Common myeloid progenitor, CD34-positive (primary cell): ENCODE data around the gene SDR39U1. TPM values are rescaled to one million over a fixed set of nuclear protein-coding genes. Genes with fewer than 3 reads are reported as not detected.
A peak's percentile ranks its signal among the peaks of the same experiment; 100 is the strongest.
"Not testable (repeated sequence)": the region's sequence is repeated elsewhere in the genome, so short reads cannot be mapped to it uniquely, and the experiment has no call there.

Source experiments
- CTCF ChIA-PET: fragments of 350-600 bp; sonication (Branson Sonifier 250); formaldehyde crosslinking; loops from one replicate; lab custom pipeline; 2021; ENCODE audit warnings: antibody characterized with exemption; lab: Charles Lee
- POLR2A ChIA-PET: fragments of 350-600 bp; sonication (Branson Sonifier 250); formaldehyde crosslinking; loops from one replicate; lab custom pipeline; 2021; ENCODE audit warnings: antibody characterized with exemption; lab: Charles Lee
- DNase-seq, 3 donors: peaks; one replicate each; pipeline versions ENCODE4 v3.0.0 to v3.0.0-alpha.2; 2013
- H3K27ac ChIP-seq, 2 experiments: 1 replicate in 1 of 2; 2 replicates in 1 of 2; pipeline ENCODE4 v1.7.0; 2013; ENCODE audit warnings: inconsistent platforms in 2 of 2, low read length in 2 of 2, mild to moderate bottlenecking in 2 of 2, low read depth in 1 of 2, moderate library complexity in 1 of 2; ENCODE audit not compliant: severe bottlenecking in 2 of 2, insufficient read depth in 1 of 2, poor library complexity in 1 of 2
- H3K27me3 ChIP-seq, 5 experiments: replicated peaks in 2 of 5; 1 replicate in 3 of 5; 2 replicates in 2 of 5; pipeline versions ENCODE4 v1.6.1 to v1.7.0; 2013; ENCODE audit warnings: low read length in 4 of 5, mild to moderate bottlenecking in 2 of 5, moderate library complexity in 2 of 5, inconsistent platforms in 1 of 5; ENCODE audit not compliant: insufficient read depth in 5 of 5, control insufficient read depth in 4 of 5
- H3K36me3 ChIP-seq, 4 experiments: 1 replicate in 2 of 4; 2 replicates in 2 of 4; pipeline versions ENCODE4 v1.6.1 to v1.7.0; 2013; ENCODE audit warnings: low read length in 3 of 4, control low read depth in 1 of 4, mild to moderate bottlenecking in 1 of 4; ENCODE audit not compliant: control insufficient read depth in 4 of 4, insufficient read depth in 4 of 4
- H3K4me1 ChIP-seq, 4 experiments: 1 replicate in 3 of 4; 2 replicates in 1 of 4; pipeline versions ENCODE4 v1.6.1 to v1.7.1; 2013; ENCODE audit warnings: low read length in 3 of 4, mild to moderate bottlenecking in 3 of 4, control low read depth in 1 of 4, inconsistent platforms in 1 of 4, moderate library complexity in 1 of 4; ENCODE audit not compliant: control insufficient read depth in 4 of 4, insufficient read depth in 4 of 4; ENCODE audit errors: control extremely low read depth in 1 of 4
- H3K4me3 ChIP-seq, 7 experiments: 1 replicate in 4 of 7; 2 replicates in 3 of 7; pipeline versions ENCODE4 v1.5.1 to v1.7.0; 2013; ENCODE audit warnings: mild to moderate bottlenecking in 7 of 7, low read length in 6 of 7, moderate library complexity in 6 of 7, inconsistent platforms in 2 of 7, low read depth in 2 of 7, control low read depth in 1 of 7; ENCODE audit not compliant: insufficient read depth in 4 of 7, control insufficient read depth in 1 of 7; ENCODE audit errors: extremely low read depth in 1 of 7
- H3K9me3 ChIP-seq, 5 experiments: 1 replicate in 4 of 5; 2 replicates in 1 of 5; pipeline versions ENCODE4 v1.6.1 to v1.7.1; 2013; ENCODE audit warnings: low read length in 4 of 5, mild to moderate bottlenecking in 2 of 5, inconsistent platforms in 1 of 5, low read depth in 1 of 5, moderate library complexity in 1 of 5; ENCODE audit not compliant: control insufficient read depth in 4 of 5, insufficient read depth in 2 of 5; ENCODE audit errors: control extremely low read depth in 1 of 5
- WGBS: methylation state at CpG from one replicate; pipeline ENCODE4 v1.1.5; 2013; ENCODE audit not compliant: insufficient coverage; 5-methylcytosine and 5-hydroxymethylcytosine counted together
- polyA plus RNA-seq: library from polyadenylated mRNA; unstranded; fragments of 120-200 nt; gene quantifications from one replicate; pipeline ENCODE4 v1.2.1, GENCODE V29; 2013

SDR39U1 gene
- polyA plus RNA-seq = 62.5 TPM

GRCh38 chr14:24442240-24443052 lies at the start of gene SDR39U1:
Gene SDR39U1 (minus strand): TSS chr14:24442776. CDS start chr14:24442769, 7 bp downstream.
- ChIA-PET POLR2A (interaction anchor here (0.9 to 1.7 kb wide), 2 partner anchors 33 to 109 kb away, joined by 5 to 6 read pairs; no protein-coding TSS in a partner anchor), CTCF (interaction anchor here (1.1 to 21.5 kb wide), 4 partner anchors 11 to 110 kb away, joined by 3 to 488 read pairs (median 18); partner anchors contain the start of genes ADCY4, CBLN3, KHNYN and RIPK3)
- H3K4me3 ChIP-seq = peak within 1 kb of the TSS; percentile 60 to 96 (median 83)
- no peaks in the 10 kb centered on the region for H3K9me3 ChIP-seq
- peaks cover 6 to 38% (median 29%) of the 10 kb centered on the region in 4 experiments for H3K36me3 ChIP-seq
- H3K27ac ChIP-seq = peak within 1 kb of the TSS; percentile 92 to 97
- DNase-seq = peak; percentile 99 to 100 (median 99)
- 0% methylated on average over 23 of the region's 52 CpGs for WGBS
- no peaks in the 10 kb centered on the region for H3K27me3 ChIP-seq
- peaks cover 6 to 38% (median 31%) of the 10 kb centered on the region in 4 experiments for H3K4me1 ChIP-seq

- H3K9me3 ChIP-seq, H3K27me3 ChIP-seq, H3K4me3 ChIP-seq, POLR2A ChIA-PET, H3K27ac ChIP-seq, DNase-seq, H3K4me1 ChIP-seq, H3K36me3 ChIP-seq: not testable (repeated sequence)
- 85% methylated on average over 15 of the region's 19 CpGs for WGBS
- CTCF ChIA-PET = interaction anchor here (1.0 to 2.3 kb wide), 2 partner anchors 10 to 314 kb away, joined by 4 to 8 read pairs; no protein-coding TSS in a partner anchor
Measured at GRCh38 chr14:24491586-24492408, 49.2 kb upstream of the SDR39U1 start.

- whole genome bisulfite sequencing = 0% methylated on average over 3 of the region's 4 CpGs
- ChIA-PET CTCF (interaction anchor here (0.8 to 3.8 kb wide), 6 partner anchors 8 to 197 kb away, joined by 3 to 18 read pairs (median 6); no protein-coding TSS in a partner anchor), POLR2A (no interaction called here)
- peak overlapping the region in 2 of 7 experiments; percentile 43 to 57 for H3K4me3 ChIP-seq
- no peaks in the 10 kb centered on the region for H3K9me3 ChIP-seq
- no peak overlapping the region for H3K27ac ChIP-seq
- H3K27me3 ChIP-seq = no peaks in the 10 kb centered on the region
- DNase-seq = peak; percentile 60 to 91 (median 87)
- H3K4me1 ChIP-seq = peaks cover 17 to 31% (median 26%) of the 10 kb centered on the region in 4 experiments
- no peaks in the 10 kb centered on the region for H3K36me3 ChIP-seq
Measured at GRCh38 chr14:24483604-24484252, 41.2 kb upstream of the SDR39U1 start.

- H3K27me3 ChIP-seq, POLR2A ChIA-PET, H3K4me3 ChIP-seq, H3K27ac ChIP-seq, H3K9me3 ChIP-seq, H3K36me3 ChIP-seq: not testable (repeated sequence)
- CTCF ChIA-PET = interaction anchor here (1.3 to 3.8 kb wide), 6 partner anchors 9 to 198 kb away, joined by 4 to 18 read pairs (median 6); no protein-coding TSS in a partner anchor
- 17% methylated on average over 1 of the region's 2 CpGs for WGBS
- DNase-seq = peak; percentile 6 to 54 (median 40)
- H3K4me1 ChIP-seq = peaks cover 17 to 31% (median 26%) of the 10 kb centered on the region in 4 experiments
Measured at GRCh38 chr14:24482699-24483303, 40.2 kb upstream of the SDR39U1 start.

- Histone ChIP-seq H3K36me3 (no peaks in the 10 kb centered on the region), H3K4me1 (peaks cover 17 to 31% (median 26%) of the 10 kb centered on the region in 4 experiments), H3K4me3 (peak overlapping the region in 3 of 7 experiments; percentile 36 to 68 (median 44)), H3K27ac (no peak overlapping the region), H3K9me3 (no peaks in the 10 kb centered on the region), H3K27me3 (no peaks in the 10 kb centered on the region)
- WGBS = 46% methylated on average over 22 of the region's 23 CpGs
- ChIA-PET CTCF (interaction anchor here (0.9 to 3.8 kb wide), 10 partner anchors 8 to 199 kb away, joined by 3 to 18 read pairs (median 4); no protein-coding TSS in a partner anchor), POLR2A (no interaction called here)
- peak; percentile 24 to 54 (median 48) for DNase-seq
Measured at GRCh38 chr14:24481622-24482324, 39.2 kb upstream of the SDR39U1 start.

- H3K4me3 ChIP-seq, H3K9me3 ChIP-seq, H3K27me3 ChIP-seq, H3K27ac ChIP-seq, CTCF ChIA-PET, DNase-seq, POLR2A ChIA-PET, H3K36me3 ChIP-seq: not testable (repeated sequence)
- 0% methylated on average over 1 of the region's 1 CpG for WGBS
- peaks cover 17 to 43% (median 30%) of the 10 kb centered on the region in 4 experiments for H3K4me1 ChIP-seq
Measured at GRCh38 chr14:24479999-24480398, 37.4 kb upstream of the SDR39U1 start.
